Left renal cortex interstitium (tissue), 4 donors: ENCODE results near the gene RALGAPB. TPM values are rescaled to one million over a fixed set of nuclear protein-coding genes. Genes with fewer than 3 reads are reported as not detected.
"Not testable (repeated sequence)": the region's sequence is repeated elsewhere in the genome, so short reads cannot be mapped to it uniquely, and the experiment has no call there.

Source experiments
- DNase-seq, 4 donors: peaks; one replicate each; pipeline ENCODE4 v3.0.0-alpha.2; 2013; ENCODE audit warnings: low read depth in 4 of 4, low spot score in 2 of 4, missing footprints in 1 of 4
- polyA plus RNA-seq, 4 donors: library from polyadenylated mRNA; unstranded; fragments of 120-200 nt; gene quantifications; one replicate each; pipeline ENCODE4 v1.2.1, GENCODE V29; 2013; ENCODE audit not compliant: insufficient read length in 4 of 4

RALGAPB gene
- polyA plus RNA-seq, 4 donors, result 28.4 to 44.4 (median 38.3) TPM

DNA sequence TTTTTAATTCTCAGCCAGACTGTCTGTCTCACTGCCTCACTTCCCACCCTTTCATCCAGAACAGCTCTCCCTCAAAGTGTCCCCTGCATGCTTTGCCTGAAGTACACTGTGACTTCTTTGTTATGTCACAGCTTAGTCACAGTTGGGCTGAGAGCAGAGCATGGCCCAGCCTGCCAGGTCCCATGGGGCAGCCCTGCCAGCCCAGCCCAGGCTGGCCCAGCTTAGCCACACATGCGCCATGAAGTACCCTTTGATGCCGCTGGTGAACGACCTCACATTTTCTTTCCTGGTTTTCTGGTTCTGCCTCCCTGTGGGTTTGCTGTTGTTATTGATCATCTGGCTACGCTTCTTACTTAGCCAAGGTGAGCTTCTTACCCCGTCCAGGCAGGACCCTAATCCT lies 108.4 kb downstream of the RALGAPB start, which contains the start of gene ADIG:
TSS of gene ADIG (plus strand) at position 185 of the 400 bp plus-strand sequence. CDS start at position 239, 54 bp downstream.
- no peak for DNase-seq

GRCh38 chr20:38581830-38582358 lies 109.3 kb downstream of the RALGAPB start:
- no peak for DNase-seq

- DNase-seq, result no peak
Observed at GRCh38 chr20:38583306-38583705, 110.7 kb downstream of the RALGAPB start.

DNA sequence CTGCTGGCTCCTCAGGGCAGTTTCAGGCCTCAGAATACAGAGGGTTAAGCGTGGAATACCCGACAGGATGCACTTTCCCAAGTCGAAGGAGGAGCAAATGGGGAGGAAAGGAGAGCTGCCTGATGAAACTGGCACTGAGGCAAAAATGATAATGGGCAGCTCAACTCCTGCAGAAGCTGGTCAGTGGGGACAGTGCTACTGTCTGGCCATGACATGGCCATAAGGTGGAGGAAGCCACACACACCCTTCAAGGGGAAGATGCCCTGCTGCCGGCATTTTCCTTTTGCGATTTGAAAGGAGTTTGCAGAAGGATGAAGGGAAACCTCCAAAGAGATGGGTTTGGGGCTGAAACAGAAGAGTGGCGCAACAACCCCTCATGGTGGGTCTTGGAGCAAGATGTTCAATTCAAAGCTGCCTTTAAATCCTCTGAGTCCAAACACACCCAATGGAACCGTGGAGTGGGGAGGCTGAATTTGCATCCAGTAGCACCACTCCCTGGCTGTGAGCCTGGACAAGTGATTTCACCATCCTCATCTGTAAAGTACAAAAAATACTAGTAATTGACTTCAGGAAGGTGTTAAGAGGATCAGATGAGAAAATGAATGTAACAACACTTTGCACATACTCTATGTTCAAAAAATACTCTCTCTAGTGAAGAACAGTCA lies 111.6 kb downstream of the RALGAPB start:
- no peak for DNase-seq

- DNase-seq, result no peak
Observed at GRCh38 chr20:38585404-38586180, 112.9 kb downstream of the RALGAPB start.

DNA sequence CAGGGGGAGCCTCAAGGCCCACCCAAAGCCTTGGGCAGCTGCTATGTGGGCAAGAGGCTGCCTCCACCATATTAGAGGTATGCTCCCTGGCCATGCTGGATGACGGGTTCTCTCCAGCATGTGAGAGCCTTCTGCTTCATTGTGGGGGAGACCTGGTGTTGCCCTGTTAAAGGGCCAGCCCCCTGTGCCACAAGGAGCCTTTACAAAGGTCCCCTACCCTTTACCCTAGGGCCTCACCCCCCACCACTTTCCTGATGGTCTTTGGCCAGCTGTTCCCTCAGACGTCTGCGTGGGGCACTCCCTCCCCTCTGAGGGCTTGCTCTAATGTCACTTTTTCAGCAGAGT lies 113.5 kb downstream of the RALGAPB start:
- DNase-seq, result no peak

DNA sequence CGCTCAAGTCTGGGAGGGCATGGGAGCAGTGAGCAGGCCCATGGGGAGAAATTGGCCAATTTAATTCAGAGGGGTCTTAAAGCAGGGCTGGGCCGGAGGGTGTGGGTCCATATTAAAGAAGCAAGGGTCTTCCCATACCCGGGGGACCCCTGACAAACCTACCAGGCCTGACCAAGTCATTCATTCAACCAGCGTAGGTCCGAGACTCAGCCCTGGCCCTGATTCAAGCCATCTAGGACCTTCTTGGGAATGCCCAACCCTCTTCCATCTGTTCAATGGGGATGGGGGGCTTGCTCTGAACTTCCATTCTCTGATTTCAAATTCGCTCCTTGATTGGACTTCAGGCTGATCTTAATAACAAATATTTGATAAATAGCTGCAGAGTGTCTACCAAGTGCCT lies 115.7 kb downstream of the RALGAPB start:
- no peak for DNase-seq

DNA sequence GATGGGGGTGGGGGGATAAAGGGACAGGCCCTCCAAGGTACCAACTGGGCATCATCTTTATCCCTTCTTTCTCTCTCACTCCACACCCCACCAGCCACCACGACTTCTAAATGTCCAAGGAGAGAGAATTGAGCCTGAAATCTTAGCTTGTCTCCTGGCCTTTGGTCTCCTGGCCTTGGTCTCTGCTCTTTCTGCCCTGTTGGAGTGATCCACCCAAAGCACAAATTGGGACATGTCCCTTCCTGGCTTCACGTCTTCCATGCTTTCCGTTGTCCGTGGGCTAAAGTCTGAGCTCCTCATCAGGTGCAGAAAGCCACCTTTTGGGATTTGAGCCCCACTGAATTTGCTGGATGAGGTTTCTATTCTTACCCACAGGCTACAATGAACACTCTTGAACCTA lies 116.7 kb downstream of the RALGAPB start:
- DNase-seq, result no peak

- DNase-seq, result no peak
Observed at GRCh38 chr20:38589967-38590675, 117.5 kb downstream of the RALGAPB start.

DNA sequence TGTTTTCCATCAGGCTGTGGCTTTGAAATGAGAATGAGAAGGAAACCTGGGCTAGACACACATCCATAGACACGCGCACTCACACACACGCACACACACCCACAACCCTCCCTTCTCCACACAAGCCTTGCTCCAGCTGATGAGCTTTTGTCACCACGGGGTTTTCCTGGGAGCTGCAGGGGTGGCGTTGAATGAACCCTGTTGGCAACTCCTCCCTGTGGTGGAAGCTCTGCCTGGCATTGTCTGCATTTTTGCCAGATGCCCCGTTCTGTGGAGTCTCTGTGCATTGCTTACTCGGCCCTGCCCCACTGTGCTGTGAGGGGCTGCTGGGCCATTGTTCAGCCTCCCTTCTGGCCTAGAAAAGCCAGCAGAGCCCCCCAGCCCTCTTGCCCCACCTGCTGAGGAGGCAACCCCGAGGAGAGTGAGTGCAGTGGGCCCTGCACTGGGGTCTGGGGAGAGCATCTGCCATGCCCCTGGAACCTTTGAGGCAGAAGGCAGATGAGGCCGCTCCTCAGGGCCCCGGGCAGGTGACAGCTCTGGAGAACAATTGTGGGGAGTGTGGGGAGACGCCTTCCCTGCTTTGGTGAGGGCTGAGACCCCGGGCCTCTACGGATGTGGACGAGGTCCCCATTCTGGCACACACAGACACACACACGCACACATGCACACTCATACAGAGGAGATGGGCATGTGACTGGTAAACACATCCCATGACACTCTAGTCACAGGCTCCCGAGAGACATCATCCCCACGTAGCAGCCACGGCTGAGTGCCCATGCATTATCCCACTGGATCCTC lies 118.2 kb downstream of the RALGAPB start:
- DNase-seq, result no peak

GRCh38 chr20:38591474-38592410 lies 119.1 kb downstream of the RALGAPB start:
- no peak for DNase-seq

DNA sequence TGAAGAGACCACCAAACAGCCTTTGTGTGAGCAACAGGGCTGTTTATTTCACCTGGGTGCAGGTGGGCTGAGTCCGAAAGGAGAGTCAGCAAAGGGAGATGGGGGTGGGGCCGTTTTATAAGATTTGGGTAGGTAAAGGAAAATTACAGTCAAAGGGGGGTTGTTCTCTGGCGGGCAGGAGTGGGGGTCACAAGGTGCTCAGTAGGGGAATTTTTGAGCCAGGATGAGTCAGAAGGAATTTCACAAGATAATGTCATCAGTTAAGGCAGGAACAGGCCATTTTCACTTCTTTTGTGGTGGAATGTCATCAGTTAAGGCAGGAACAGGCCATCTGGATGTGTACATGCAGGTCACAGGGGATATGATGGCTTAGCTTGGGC lies 119.8 kb downstream of the RALGAPB start:
- not testable (repeated sequence) for DNase-seq

DNA sequence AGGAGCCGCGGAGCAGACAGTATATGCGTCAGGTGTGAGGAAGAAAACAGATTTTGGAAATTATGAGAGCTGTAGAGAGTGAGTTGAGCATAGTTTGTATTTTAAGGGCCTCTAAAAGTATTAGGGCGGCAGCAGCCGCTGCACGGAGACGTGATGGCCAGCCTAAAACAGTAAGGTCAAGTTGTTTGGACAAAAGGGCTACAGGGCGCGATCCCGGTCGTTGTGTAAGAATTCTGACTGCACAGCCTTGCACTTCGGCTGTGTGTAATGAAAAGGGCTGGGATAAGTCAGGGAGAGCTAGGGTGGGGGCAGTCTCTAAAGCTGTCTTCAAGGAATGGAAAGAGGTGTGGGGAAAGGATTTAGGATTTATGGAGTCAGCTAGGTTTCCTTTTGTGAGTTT lies 121.6 kb downstream of the RALGAPB start:
- DNase-seq, result not testable (repeated sequence)

DNA sequence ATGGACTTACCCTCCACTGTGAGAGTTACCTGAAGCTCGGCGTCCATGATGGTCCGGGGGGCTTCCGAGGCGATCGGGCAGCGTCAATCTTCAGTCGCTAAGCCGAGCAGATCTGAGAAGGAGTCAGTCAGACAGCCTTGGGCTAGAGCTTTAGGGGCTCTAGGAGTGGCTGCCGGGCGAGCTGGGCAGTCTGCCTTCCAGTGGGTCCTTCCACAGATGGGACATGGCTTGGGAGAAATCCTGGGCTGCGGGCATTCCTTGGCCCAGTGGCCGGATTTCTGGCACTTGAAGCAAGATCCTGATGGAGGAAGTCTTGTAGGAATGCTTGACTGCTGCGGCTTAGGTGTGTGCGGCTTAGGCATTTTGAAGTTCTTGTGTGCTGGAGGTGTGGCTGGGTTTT lies 123.2 kb downstream of the RALGAPB start:
- not testable (repeated sequence) for DNase-seq

DNA sequence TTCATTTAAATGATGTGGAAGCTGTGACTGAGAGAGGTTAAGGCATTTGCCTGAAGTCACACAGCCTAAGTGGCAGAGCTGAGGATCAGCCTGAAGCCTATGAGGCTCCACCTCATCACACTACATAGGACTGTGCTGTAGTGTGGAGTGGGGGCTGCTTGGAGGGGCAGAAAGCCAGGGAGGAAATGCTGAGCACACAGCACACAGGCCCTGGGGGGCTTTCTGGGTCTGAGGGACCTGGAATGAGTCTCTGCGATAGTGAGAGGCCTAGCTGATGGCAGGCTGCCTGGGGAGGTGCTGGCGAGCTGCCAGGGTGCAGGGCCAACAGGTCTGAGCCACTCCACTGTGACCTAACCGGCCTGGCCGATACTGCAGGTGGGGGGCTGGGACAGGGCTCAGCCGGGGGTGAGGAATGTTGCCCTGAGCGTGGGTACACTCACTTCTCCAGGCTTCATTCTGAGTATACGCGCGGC lies 126.8 kb downstream of the RALGAPB start:
- peak in 1 of 4 donors; percentile 18 for DNase-seq

- no peak for DNase-seq
Observed at GRCh38 chr20:38600057-38600456, 127.4 kb downstream of the RALGAPB start.

DNA sequence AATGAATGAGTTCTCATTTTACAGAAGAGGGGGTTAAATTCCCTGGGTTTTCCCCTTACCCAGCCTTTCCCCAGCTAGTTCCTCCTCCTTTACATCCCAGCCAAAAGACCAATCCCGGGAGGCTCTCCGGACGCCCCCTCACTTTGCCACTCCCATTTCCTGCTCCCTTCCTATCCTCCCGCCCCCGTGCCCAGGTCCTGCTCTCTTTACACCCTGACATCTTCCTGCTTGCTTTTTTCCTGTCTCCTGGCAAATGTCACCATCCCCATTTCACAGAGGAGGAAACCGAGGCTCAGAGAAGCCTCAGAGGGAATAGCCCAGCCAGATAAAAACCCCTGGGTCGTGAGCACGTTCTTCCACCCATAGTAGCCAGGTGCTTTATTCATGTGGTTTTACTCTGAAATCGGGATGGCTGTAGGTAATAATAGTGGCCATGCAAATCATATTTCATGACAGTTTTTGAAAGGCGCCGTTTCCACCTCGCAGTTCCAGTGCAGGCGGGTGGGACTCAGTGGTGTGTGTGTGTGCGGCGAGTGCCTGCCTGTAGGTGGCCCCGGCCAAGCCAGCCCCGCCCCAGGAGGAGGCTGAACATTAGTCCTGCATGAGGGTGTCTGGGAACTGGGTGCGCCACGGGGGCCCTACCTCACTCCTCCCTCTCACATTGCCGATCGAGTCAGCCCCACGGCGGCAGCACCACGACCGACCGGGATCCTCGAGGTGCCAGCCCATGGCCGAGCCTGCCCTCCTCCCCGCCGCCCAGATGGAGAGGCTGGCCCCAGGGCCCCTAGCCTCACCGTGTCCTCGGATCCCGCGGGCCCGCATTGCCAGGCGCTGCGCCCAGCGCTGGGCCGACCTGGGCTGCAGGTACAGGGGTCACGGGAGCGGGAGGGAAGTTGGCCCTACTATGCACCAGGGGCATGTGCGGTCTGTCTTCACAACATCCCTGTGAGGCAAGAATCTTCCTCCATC lies 128.9 kb downstream of the RALGAPB start, which contains the start of gene ARHGAP40:
TSS of gene ARHGAP40 (plus strand) at position 594 of the 969 bp plus-strand sequence.
- DNase-seq, result peak in 1 of 4 donors; percentile 14

GRCh38 chr20:38602185-38602581 lies 129.5 kb downstream of the RALGAPB start:
- DNase-seq, result no peak
